HUES6 (cell line): ENCODE data around the gene GABRD.

Experiments used
- H3K27ac ChIP-seq: 2 replicates; pipeline ENCODE4 v1.7.0; 2013; ENCODE audit warnings: low read depth, mild to moderate bottlenecking, low read length, inconsistent platforms
- H3K27me3 ChIP-seq: 2 replicates; pipeline ENCODE4 v1.6.1; 2013; ENCODE audit warnings: low read length; ENCODE audit not compliant: control insufficient read depth, insufficient read depth
- H3K36me3 ChIP-seq: 2 replicates; pipeline ENCODE4 v1.6.1; 2013; ENCODE audit warnings: low read length; ENCODE audit not compliant: control insufficient read depth, insufficient read depth
- H3K4me1 ChIP-seq: 2 replicates; pipeline ENCODE4 v1.6.1; 2013; ENCODE audit warnings: low read length; ENCODE audit not compliant: control insufficient read depth, insufficient read depth
- H3K4me3 ChIP-seq: 2 replicates; pipeline ENCODE4 v1.5.1; 2013; ENCODE audit warnings: low read depth, low read length
- H3K9ac ChIP-seq: one replicate; pipeline ENCODE4 v1.6.1; 2013; ENCODE audit warnings: mild to moderate bottlenecking, low read length
- H3K9me3 ChIP-seq: 2 replicates; pipeline ENCODE4 v1.6.1; 2013; ENCODE audit warnings: low read depth, low read length; ENCODE audit not compliant: control insufficient read depth, insufficient read depth

The GABRD gene

DNA sequence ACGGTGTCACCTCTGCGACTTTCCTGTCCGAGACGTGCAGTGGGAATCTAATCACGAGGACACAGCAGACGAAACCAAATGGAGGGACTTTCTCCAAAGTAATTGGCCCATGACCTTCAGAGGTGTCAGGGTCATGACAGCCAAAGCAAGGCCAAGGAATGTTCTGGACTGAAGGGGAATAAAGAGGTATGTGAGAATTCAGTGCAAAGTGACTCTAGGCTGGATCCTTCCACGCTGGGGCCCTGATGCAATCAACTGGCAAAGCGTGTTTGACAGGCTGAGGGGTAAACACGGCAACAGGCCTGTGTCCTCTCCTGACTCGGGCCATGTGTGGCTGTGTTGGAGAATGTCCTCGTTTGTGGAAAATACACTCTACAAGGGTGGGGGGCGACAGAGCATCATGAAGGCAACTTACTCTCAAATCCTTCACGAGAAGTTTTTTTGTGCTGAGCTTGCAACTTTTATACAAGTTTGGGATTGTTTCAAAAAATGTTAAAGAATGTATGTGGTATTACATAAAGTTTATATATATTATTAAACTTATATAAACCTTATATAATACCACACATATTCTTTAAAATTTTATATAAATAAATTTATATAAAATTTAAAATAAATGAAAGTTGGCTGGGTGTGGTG lies 17.3 kb upstream of the GABRD start:
- Histone ChIP-seq H3K27ac (no peak overlapping the region), H3K27me3 (no peaks in the 10 kb centered on the region)

DNA sequence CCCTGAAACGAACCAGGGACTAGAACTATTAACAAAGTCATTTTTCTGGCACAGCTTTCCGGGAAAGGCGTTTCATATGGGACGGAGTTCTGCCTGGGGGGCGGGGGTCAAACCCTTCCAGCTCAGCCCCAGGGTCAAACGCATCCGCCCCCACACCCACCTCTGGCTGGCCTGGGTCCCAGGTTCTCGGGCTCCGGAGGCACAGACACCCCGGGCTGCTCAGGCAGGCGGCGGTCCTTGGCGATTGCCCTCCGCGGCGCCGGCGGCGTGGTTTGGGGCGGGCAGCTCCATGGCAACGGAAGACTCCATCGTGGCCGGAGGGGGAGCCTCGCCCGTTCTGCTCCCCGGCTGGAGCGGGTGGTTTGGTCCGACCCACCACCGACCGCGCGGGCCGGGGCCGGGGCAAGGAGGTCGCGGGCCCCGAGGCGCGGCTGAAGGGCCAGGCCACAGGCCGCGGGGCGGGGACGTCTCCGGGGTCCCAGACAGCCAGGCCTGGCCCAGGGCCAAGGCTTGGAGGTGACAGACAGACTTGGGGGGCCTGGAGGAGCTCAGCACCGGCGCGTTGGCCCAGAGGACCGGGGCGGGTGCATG lies 15.5 kb upstream of the GABRD start, which contains the start of gene CFAP74:
Gene CFAP74 (minus strand): TSS at position 246 of the 591 bp plus-strand sequence. CDS start 12,830 bp downstream, outside the sequence.
- Histone ChIP-seq H3K9me3 (no peaks in the 10 kb centered on the region), H3K27me3 (no peaks in the 10 kb centered on the region), H3K4me3 (peak within 1 kb of the TSS; percentile 65), H3K36me3 (no peaks in the 10 kb centered on the region), H3K4me1 (peaks cover 8% of the 10 kb centered on the region; the same call in 1 of the 2 replicates), H3K27ac (no peak within 1 kb of the TSS), H3K9ac (peak within 1 kb of the TSS; percentile 53)

More for the DNA sequence above, 17.3 kb upstream of the GABRD start:
- Histone ChIP-seq H3K4me1 (peaks cover 8% of the 10 kb centered on the region; the same call in 1 of the 2 replicates), H3K36me3 (no peaks in the 10 kb centered on the region), H3K4me3 (no peak overlapping the region), H3K9ac (no peak overlapping the region), H3K9me3 (no peaks in the 10 kb centered on the region)

DNA sequence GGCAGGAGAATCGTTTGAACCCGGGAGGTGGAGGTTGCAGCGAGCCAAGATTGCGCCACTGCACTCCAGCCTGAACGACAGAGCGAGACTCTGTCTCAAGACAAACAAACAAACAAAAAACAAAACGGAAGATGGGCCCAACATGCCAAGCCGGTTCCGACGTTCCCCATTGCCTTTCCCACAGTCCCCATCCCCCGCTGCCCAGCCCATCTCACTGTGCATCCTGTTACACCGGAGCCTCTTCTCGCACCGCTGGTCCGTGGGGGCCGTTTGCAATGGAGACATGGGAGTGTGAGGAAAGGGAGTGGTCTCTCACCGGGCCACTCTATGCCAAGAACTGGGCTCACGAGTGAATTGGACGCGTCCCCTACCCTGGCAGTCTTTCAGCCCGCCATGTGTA lies 14.3 kb upstream of the GABRD start:
- no peak overlapping the region for H3K27ac ChIP-seq
- H3K9me3 ChIP-seq, result no peaks in the 10 kb centered on the region
- peaks cover 8% of the 10 kb centered on the region; the same call in 1 of the 2 replicates for H3K4me1 ChIP-seq
- H3K27me3 ChIP-seq, result no peaks in the 10 kb centered on the region
- no peak overlapping the region for H3K4me3 ChIP-seq
- no peak overlapping the region for H3K9ac ChIP-seq
- H3K36me3 ChIP-seq, result no peaks in the 10 kb centered on the region

DNA sequence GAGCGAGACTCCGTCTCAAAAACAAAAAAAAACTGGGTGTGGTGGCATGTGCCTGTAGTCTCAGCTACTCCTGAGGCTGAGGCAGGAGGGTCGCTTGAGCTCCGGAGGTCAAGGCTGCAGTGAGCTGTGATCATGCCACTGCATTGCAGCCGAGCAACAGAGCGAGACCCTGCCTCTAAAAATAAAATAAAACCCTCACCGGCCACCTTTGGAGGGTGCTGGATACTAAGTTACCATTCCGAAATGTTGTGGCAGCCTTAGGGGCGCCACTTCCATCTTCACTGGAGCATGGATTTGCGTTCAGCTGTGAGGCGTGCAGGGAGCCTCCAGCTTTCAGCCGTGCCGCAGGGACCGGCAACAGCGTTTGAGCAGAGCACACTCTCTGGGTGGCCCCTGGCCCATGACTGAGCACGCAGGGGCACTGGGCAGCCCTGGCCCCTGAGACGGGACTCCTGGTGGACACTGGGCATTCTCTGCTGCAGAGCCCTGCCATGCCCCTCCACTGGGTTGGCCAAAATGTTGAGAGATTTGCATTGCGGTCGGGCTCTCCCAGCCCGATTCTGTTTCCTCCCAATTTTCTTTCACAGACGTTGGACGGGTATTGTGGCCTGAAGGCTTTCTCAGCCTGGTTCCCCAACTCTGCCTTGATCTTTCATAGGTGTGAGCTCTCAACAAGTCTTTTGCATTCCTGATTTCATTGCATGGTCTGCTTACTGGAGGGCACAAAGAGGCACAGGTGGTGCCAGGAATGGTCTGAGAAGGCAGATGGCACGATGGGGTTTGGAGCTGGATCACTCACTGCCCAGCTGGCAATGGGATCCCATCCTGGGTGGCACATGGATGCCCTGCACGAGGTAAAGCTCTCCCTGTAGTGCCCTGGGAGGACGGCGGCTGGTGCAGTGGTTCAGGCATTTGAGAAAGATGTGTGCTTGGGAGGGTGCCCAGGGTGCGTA lies 9.8 kb upstream of the GABRD start:
- Histone ChIP-seq H3K4me3 (no peak overlapping the region), H3K9ac (no peak overlapping the region), H3K9me3 (no peaks in the 10 kb centered on the region), H3K27me3 (no peaks in the 10 kb centered on the region; the same call in 1 of the 2 replicates), H3K36me3 (no peaks in the 10 kb centered on the region), H3K4me1 (no peaks in the 10 kb centered on the region), H3K27ac (no peak overlapping the region)

DNA sequence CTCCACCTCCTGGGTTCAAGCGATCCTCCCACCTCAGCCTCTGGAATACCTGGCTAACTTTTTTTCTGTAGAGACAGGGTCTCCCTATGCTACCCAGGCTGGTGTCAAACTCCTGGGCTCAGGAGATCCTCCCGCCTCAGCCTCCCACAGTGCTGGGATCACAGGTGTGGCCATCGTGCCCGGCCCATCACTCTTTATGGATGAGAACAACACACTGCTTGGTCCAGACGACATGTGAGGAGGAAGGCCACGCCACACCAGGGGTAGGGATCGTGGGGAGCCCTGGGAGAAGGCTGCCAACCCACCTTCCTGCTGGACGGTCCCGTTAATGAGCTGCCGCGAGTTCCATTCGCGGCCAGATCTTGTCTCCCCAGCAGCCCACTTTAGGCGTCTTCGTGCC lies 5.0 kb upstream of the GABRD start:
- Histone ChIP-seq H3K27ac (no peak overlapping the region), H3K4me1 (peaks cover 11% of the 10 kb centered on the region), H3K27me3 (peaks cover 25% of the 10 kb centered on the region), H3K36me3 (no peaks in the 10 kb centered on the region), H3K4me3 (no peak overlapping the region), H3K9ac (no peak overlapping the region), H3K9me3 (no peaks in the 10 kb centered on the region)

DNA sequence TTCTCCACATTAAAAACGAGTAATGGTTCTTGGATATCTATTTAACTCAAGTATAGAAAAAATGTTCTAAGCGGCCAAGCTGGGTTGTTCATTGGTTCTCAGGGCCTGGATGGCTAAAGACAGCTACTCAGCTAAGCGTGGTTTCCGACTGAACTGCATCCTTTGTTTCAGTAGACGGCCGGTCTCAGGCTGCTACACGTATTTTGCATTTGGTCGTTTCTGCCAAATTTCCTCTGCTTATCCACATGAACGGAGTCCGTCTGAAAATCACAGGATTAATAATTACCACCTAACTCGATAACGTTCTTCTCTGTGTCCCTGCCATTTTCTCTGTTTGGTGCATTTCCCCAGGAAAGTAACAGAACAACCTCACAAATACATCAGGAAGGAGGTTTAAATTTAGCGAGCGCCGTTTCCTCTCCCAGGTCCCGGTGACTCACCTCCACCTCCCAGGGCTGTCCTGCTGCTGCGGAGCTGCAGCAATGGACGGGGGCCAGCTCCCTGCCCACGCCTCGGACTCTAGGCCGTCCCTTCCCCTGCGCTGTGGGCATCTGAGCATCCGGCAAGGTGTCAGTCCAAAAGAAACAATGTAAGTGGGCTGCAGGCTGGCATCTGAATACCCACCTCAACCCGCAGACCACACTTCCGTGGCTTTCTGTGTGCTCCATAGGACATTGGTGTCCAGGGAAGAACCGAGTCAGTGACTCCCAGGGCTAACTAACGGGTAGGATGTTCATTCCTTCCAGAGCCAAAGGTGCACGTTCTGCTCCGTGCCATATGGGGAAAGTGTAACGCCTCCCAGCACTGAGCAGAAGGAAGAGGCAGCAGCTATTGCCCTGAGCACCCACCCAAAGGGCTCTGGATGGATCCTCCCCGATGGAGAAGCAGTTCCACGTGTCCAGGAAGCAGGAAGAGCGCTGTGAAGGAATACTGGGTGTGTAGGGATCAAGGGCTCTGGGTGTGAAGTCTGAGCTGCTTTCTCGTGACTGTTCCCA lies 4.1 kb upstream of the GABRD start:
- H3K27me3 ChIP-seq, result peaks cover 31% of the 10 kb centered on the region

DNA sequence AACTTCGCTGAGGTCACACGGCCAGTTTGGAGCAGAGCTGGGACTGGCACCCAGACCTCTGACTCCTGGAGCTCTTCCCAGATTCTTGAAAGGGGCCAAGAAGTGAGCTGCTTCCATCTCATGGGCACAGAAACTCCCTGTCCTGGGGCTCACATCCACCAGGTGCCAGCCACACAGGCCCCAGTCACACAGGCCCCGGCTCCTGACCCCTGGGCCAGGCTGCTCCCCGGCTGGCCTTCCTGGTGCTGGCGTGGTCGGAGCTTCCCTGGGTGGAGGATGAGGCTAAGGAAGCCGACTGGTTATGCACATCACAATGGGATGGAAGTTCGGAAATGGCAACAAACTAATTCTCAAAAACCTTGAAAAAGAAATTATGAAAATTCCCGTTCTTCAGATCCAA lies 3.0 kb upstream of the GABRD start:
- peaks cover 11% of the 10 kb centered on the region for H3K4me1 ChIP-seq
- peaks cover 42% of the 10 kb centered on the region for H3K27me3 ChIP-seq
- no peaks in the 10 kb centered on the region for H3K9me3 ChIP-seq
- no peak overlapping the region for H3K9ac ChIP-seq
- no peak overlapping the region for H3K4me3 ChIP-seq
- no peak overlapping the region for H3K27ac ChIP-seq
- no peaks in the 10 kb centered on the region for H3K36me3 ChIP-seq

More for the DNA sequence above, 4.1 kb upstream of the GABRD start:
- no peaks in the 10 kb centered on the region for H3K36me3 ChIP-seq
- no peak overlapping the region for H3K9ac ChIP-seq
- H3K27ac ChIP-seq, result no peak overlapping the region
- H3K4me1 ChIP-seq, result peaks cover 11% of the 10 kb centered on the region
- H3K4me3 ChIP-seq, result no peak overlapping the region
- no peaks in the 10 kb centered on the region for H3K9me3 ChIP-seq

DNA sequence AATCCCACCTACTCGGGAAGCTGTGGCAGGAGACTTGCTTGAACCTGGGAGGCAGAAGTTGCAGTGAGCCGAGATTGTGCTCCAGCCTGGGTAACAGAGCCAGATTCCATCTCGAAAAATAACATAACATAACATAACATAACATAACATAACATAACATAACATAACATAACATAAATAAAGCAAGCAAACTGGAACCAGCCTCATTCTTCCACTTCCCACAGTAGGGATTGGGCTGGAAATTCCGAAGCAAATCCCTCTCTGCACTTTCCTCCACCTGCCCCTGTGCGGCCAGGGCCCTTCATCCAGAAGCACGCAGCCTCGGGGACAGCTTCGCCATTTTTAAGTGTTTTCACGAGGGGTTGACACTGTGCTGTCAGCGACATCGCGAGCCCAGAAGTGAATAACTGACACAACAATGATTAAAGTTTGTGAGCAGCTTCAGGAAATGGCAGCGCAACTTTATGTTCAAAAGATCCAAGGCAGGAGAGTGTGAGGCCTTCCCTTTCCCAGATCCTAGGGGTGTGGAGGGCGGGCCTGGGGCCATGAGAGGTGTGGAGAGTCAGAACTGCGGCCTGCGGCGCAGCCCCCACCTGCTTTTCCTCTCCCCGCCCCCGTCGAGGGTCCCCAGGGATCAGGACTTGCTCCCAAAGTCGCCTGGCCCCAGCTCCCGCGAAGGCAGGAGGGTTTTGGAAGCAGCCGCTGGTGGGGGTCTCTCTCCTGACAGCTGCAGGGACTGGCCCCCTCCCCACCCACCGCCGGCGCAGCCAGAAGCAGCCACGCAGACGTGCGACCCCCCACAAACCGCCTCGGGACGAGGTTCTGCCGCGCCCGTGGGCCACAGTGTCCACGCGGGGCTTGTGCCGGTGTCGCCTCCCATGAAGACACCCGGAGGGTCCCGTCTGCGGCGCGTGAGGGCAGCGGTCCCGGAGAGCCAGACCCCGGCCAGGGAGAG lies 651 bp upstream of the GABRD start:
- no peak overlapping the region for H3K27ac ChIP-seq
- peaks cover 11% of the 10 kb centered on the region for H3K4me1 ChIP-seq
- H3K36me3 ChIP-seq, result no peaks in the 10 kb centered on the region
- H3K9ac ChIP-seq, result no peak overlapping the region
- peaks cover 55% of the 10 kb centered on the region for H3K27me3 ChIP-seq
- peak overlapping the region; percentile 53 for H3K4me3 ChIP-seq
- H3K9me3 ChIP-seq, result no peaks in the 10 kb centered on the region

DNA sequence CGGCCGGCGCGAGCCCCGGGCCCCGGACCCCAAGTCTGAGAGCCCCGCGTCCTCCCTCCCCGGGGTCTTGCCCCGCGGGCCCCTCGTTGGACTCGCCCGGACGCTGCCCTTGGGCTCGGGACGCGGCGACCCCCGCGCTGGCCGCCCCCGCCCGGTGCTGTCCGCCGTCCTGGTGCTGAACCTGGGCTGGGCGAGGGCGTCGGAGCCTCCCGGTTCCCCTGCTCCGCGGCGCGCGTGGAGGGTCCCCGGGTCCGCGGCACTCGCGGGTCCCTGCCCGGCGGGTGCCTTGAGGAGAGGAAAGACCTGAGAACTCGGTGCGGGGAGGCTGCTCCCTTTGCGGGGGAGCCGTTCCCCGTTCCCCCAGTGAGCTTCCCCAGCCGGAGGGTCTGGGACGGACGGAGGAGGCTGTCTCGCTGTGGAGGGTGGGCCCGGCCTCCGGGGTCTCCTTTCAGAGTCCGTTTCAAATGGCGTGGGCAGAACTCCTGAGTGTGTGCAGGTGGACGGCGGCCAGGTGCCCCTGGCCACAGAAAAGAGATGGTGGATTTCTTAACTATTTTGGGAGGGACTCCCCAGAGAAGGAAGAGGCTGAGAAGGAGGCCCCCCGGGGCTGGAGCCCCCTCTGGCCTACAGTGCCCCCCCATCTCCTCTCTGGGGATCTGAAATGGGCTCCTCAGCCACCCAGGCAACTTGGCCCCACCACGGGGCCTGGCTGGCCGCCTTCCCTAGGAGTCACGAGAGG lies 595 bp downstream of the GABRD start:
- H3K9ac ChIP-seq, result no peak overlapping the region
- H3K27me3 ChIP-seq, result peaks cover 55% of the 10 kb centered on the region
- H3K27ac ChIP-seq, result no peak overlapping the region
- H3K4me1 ChIP-seq, result peaks cover 11% of the 10 kb centered on the region
- peak overlapping the region; percentile 46 for H3K4me3 ChIP-seq
- H3K36me3 ChIP-seq, result no peaks in the 10 kb centered on the region
- H3K9me3 ChIP-seq, result no peaks in the 10 kb centered on the region
